GM23248 (cell line): ENCODE results near the gene AHR.

Source experiments
- EZH2 ChIP-seq: fragments of 200-600 bp; sonication (generic); IDR thresholded peaks from 2 replicates; pipeline ENCODE4 v1.6.1; 2018; ENCODE audit warnings: antibody characterized with exemption, mild to moderate bottlenecking; ENCODE audit not compliant: insufficient read depth, poor library complexity, severe bottlenecking
- EZH2phosphoT487 ChIP-seq: fragments of 200-600 bp; sonication (generic); IDR thresholded peaks from 2 replicates; pipeline ENCODE4 v1.6.1; 2018; ENCODE audit warnings: antibody characterized with exemption, moderate library complexity, mild to moderate bottlenecking, low read depth; ENCODE audit not compliant: insufficient read depth

DNA sequence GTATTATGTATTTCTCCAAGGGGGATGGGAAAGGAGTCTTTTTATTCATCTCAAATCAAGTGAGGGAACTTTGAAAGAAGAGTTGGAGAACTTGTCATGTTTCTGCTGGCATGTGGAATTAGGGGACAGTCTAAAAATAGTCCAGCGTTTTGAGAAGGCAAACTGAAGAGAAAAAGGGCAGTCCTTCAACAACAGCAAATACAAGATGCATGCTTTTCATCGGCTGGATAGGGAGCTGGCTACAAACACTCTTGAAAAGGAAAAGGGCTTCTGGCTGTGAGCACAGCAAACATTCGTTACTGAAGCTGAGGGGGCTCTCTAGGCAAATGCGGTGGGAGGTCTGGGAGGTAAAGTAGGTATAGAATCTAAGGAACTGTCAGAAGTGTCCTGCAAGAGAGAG is 91.9 kb downstream of the AHR start:
- no peak for TF ChIP-seq EZH2
- TF ChIP-seq EZH2phosphoT487, result no peak
